Left colon (tissue), 2 donors: Measurements from ENCODE around the gene PIM2. TPM values are rescaled to one million over a fixed set of nuclear protein-coding genes. Genes with fewer than 3 reads are reported as not detected.
"Not testable (repeated sequence)": the region's sequence is repeated elsewhere in the genome, so short reads cannot be mapped to it uniquely, and the experiment has no call there.

Source experiments
- ATAC-seq: fragments of 200-7000 bp; cut with Tn5 transposase; one replicate; pipeline ENCODE4 v1.9.1; 2020; ENCODE audit warnings: mild to moderate bottlenecking, moderate library complexity
- DNase-seq, 2 donors: peaks; one replicate each; pipeline ENCODE4 v3.0.0-alpha.2; 2020
- intact Hi-C, 2 donors: fragments of 100-400 bp; cut with DNase I in 1 of 2; cut with micrococcal nuclease in 1 of 2; formaldehyde crosslinking; loops; one replicate each; pipeline versions ENCODE4 v1.11.2 to v1.14.0; 2022; cut with DNase I, micrococcal nuclease
- total RNA-seq, 2 donors: library from RNA; stranded (reverse); fragmentation: NEBNext Ultra II Directional; extraction: Animal tissue kit (Norgen Biotek cat#: 25700); gene quantifications; one replicate each; pipeline ENCODE4 v1.2.1, GENCODE V29; 2021
- donor health status: DM: no; HTN: no; CAD: no.
- donor health status: DM: yes; HTN: yes; CAD: no.

Gene PIM2
- total RNA-seq, 2 donors from 2014 or later, result 11.6 to 20.4 TPM

DNA sequence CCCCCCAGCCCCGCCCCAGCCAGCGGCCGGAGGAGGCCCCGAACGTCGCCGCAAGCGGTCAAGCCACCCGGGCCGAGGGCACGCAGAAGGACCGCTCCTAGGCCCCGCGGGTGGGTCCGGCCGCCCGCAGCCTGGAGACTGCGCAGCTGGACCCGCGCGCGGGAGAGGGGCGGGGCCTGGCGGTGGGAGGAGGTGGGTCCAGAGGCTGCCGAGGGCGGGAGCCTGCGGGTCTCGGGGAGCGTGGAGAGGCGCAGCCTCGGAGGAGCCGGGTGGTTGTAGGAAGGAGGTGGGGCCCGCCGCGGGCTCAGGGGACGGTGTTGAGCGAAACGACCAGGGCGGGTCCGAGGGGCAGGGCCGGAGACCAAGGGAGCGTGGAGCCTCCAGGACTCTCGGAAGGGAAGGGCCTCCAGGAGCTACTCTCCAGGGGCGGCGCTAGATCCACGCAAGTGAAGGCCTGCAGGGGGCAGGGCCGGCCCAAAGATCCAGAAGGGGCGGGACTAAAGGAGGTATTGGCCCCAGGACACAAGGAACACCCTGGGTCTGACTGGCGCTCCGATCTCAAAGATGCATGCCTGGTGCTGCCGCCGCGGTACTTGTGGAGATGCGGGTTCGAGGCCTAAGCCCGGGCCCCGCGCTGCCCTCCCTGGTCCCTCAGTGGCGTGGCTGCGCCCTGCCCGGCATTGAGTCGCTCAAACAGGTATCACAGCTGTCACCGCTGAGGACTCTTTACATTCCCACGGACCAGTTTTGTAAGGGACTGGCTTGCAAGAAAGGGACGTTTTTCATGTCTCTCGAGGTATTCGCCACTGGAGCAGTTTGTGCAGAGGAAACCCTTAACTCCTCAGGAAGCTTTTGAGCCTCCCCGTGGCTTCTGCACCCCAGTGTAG, 27.2 kb downstream of the PIM2 start:
- ATAC-seq, result peak; percentile 92
- peak; percentile 88 to 91 for DNase-seq
- intact Hi-C loops, result no loop called here

DNA sequence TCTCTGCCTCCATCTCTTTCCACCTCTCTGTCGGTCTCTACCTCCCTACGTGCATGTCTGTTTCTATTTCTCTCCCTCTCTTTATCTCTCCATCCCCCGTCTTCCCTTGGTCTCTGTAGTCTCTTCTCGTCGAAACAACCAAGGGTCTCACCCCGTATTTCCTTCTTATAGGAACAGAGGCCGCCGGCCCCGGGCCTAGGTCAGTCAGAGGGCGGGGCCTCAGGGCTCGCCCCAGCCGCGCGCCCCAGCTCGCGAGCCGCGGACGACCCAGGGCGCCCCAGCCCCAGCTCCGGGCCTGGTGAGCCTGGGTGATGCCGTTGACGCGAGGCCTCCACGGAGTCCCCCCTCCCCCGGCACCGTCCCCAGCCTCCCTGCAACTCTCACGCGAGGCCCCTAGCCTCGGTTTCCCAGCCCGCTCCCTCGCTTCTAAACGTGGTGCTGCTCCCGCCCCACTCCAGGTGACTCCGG, 27.9 kb downstream of the PIM2 start:
- intact Hi-C loops, result no loop called here
- DNase-seq (no peak), ATAC-seq (peak; percentile 47)

DNA sequence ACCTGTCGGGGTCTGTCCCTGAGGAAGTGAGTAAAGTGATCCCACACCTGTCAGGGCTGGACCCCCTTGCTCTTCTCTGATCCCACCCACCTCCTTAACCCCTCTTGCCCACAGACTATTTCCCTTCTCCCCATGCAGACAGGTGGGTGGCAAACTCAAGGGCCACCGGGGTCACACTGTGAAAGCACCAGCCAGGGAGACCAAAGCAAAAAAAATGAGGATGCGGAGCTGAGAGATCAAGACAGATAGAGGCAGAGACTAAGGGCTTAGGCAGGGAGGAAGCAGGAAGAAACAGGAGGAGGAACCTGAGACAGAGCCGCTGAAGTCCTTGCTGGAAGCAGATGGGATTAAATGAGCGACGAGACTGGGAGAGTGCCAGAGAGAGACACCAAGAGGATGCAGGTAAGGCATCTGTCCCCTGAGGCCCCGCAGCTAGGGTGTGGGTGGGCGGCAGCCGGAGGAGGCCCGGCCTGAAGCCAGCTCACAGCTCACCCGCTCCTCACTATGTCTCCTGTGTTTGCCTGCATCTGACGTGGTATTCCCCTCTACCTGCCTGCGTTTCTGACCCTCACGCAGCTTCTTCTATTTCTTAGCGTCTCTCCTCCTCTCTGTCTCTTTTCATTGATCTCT, 28.4 kb downstream of the PIM2 start:
- ATAC-seq, result peak; percentile 6

DNA sequence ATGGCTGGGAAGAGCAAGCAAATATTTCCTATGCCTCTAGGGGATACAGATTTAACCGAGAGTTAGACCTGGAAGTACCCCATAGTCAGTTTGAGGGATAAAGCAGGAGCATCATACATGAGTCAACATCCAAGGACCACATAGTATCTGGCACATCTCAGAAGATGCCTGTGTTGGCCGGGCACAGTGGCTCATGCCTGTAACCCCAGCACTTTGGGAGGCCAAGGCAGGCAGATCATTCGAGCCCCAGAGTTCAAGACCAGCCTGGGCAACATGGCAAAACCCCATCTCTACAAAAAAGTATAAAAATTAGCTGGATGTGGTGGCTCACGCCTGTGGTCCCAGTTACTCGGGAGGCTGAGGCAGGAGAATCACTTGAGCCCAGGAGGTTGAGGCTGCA, 32.2 kb downstream of the PIM2 start:
- intact Hi-C loops, DNase-seq, ATAC-seq: not testable (repeated sequence)

More for the DNA sequence above, 28.4 kb downstream of the PIM2 start:
- DNase-seq, result no peak
- intact Hi-C loops, result no loop called here

DNA sequence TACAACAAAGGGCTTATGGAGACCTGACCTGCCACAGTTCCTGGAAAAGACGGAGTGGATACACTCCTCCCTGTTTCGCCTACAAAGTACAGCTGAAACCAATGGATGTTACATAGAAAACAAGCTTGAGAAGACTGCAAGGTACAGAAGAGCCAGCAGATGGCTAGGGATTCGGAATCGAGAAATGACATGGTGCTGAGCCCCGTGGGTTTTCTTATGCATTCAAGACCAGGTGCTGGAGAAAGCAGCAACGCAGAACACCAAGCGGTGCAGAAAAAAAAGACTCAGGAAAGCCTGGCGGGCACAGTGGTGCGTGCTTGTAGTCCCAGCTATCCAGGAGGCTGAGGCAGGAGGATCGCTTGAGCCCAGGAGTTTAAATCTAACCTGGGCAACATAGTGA, 35.1 kb downstream of the PIM2 start:
- intact Hi-C loops, result no loop called here
- ATAC-seq, result no peak
- DNase-seq, result no peak

DNA sequence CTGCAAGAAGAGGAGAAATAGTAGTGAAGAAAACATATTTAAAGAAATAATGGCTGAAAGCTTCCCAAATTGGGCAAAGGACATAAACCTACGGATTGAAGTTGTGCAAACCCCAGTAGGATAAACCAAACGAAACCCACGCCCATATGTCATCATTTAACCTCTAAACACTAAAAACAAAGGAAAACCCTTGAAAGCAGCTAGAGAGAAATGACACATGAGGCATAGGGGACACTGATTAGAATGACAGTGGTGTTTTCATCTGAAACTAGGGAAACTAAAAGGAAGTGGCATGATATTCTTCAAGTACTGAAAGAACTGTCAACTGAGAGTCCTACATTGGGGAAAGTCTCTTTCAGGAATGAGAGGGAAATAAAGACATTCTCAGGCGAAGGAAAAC, 41.9 kb downstream of the PIM2 start:
- DNase-seq, ATAC-seq, intact Hi-C loops: not testable (repeated sequence)

DNA sequence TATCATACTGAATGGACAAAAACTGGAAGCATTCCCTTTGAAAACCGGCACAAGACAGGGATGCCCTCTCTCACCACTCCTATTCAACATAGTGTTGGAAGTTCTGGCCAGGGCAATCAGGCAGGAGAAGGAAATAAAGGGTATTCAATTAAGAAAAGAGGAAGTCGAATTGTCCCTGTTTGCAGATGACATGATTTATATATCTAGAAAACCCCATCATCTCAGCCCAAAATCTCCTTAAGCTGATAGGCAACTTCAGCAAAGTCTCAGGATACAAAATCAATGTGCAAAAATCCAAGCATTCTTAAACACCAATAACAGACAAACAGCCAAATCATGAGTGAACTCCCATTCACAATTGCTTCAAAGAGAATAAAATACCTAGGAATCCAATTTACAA, 46.8 kb downstream of the PIM2 start:
- DNase-seq, ATAC-seq, intact Hi-C loops: not testable (repeated sequence)

DNA sequence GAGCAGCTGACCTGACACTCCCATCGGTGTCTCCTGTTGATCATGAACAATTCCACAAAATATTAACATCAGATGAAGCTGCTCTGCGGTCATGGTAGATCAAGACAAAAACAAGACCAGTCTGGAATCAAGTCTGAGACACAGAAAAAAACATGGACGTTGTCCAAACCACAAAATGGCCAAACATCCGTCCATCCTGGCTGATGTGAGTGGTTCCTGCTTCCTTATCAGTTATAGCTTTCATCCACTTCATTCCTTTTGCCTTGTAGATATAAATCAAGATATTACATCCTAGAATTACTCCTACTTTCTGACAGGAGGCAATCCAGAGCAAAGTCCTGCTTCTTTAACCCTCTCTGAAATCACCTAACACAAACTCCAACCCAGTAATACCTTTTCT, 54.6 kb downstream of the PIM2 start:
- ATAC-seq, result peak; percentile 56
- intact Hi-C loops, result no loop called here

More for the DNA sequence above, 54.6 kb downstream of the PIM2 start:
- no peak for DNase-seq

Other genes starting within 250 kb of the PIM2 start
- 1 to 10 TPM; 2.4 to 6.6 TPM for gene WAS, start 235.2 kb downstream of the PIM2 start, total RNA-seq
- gene SUV39H1, start 222.3 kb downstream of the PIM2 start, total RNA-seq, result 1 to 10 TPM; 3.1 to 5.0 TPM
- 10 to 100 TPM in 1 of 2 donors, 1 to 10 TPM in 1; 9.5 to 11.4 TPM for gene GLOD5, start 157.3 kb downstream of the PIM2 start, total RNA-seq
- not detected for gene GATA1, start 132.4 kb downstream of the PIM2 start, total RNA-seq
- 10 to 100 TPM; 78.9 to 91.8 TPM for gene HDAC6, start 117.0 kb downstream of the PIM2 start, total RNA-seq
- not detected for gene ERAS, start 92.5 kb downstream of the PIM2 start, total RNA-seq
- gene PCSK1N, start 83.4 kb downstream of the PIM2 start, total RNA-seq, result 10 to 100 TPM in 1 of 2 donors, 1 to 10 TPM in 1; 8.8 to 21.4 TPM
- gene TIMM17B, start 21.3 kb downstream of the PIM2 start, total RNA-seq, result 10 to 100 TPM; 44.6 to 46.7 TPM
- gene PQBP1, start 21.1 kb downstream of the PIM2 start, total RNA-seq, result 10 to 100 TPM; 68.8 to 70.5 TPM
- 10 to 100 TPM; 50.0 to 60.6 TPM for gene SLC35A2, start 7.4 kb downstream of the PIM2 start, total RNA-seq
- 10 to 100 TPM; 37.2 to 44.2 TPM for gene OTUD5, start 38.6 kb upstream of the PIM2 start, total RNA-seq
- under 1 TPM; 0.61 to 0.76 TPM for gene KCND1, start 52.8 kb upstream of the PIM2 start, total RNA-seq
- gene GRIPAP1, start 83.2 kb upstream of the PIM2 start, total RNA-seq, result 10 to 100 TPM; 37.1 to 45.0 TPM
- 10 to 100 TPM; 23.2 to 26.6 TPM for gene TFE3, start 124.3 kb upstream of the PIM2 start, total RNA-seq
- gene CCDC120, start 140.0 kb upstream of the PIM2 start, total RNA-seq, result 10 to 100 TPM; 15.0 to 15.7 TPM
- 1 to 10 TPM; 4.2 to 5.9 TPM for gene PRAF2, start 155.0 kb upstream of the PIM2 start, total RNA-seq
- gene WDR45, start 160.9 kb upstream of the PIM2 start, total RNA-seq, result 10 to 100 TPM; 39.7 to 57.7 TPM
- gene GPKOW, start 204.7 kb upstream of the PIM2 start, total RNA-seq, result 10 to 100 TPM; 21.7 to 23.8 TPM
- 10 to 100 TPM; 13.9 to 15.7 TPM for gene MAGIX, start 243.7 kb upstream of the PIM2 start, total RNA-seq